ENCODE results near the gene ZNF286A.
"Not testable (repeated sequence)": the region's sequence is repeated elsewhere in the genome, so short reads cannot be mapped to it uniquely, and the experiment has no call there.

Gene ZNF286A

DNA sequence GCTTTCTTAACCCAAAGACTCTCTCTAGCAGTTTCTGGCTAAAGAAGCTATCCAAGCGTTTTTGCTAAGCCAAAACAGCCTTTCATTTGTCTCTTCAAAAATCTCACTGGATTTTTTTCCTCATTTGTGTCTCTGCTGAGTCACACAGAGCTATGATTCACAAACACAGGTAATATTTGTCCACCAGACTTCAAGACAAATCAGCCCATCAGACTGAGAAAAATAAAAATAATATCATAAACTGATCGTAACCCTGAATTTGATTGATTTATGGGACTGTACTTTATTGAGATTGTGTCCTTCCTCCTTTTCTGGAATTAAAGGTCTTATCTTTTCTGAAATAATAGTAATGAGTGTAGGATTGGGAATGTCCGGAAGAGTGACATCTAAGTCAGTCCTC, 41.3 kb upstream of the ZNF286A start:
- Histone ChIP-seq H3K4me3 (no peak overlapping the region), H3K9me3 (ENCODE audit: low read depth, low read length) (no peaks in the 10 kb centered on the region), H3K36me3 (ENCODE audit: insufficient read depth, low read length) (no peaks in the 10 kb centered on the region), H3K27ac (no peak overlapping the region), H3K9ac (ENCODE audit: insufficient read length) (no peak overlapping the region)
- DNase-seq (ENCODE audit: low read depth, low spot score) = no peak
- TF ChIP-seq EZH2 (IDR thresholded peaks at IDR 0.05) = no peak
- no peak for TF ChIP-seq POLR2AphosphoS5 (IDR thresholded peaks at IDR 0.05; ENCODE audit: borderline replicate concordance, low read depth, low read length)
- TF ChIP-seq FOXP2 (optimal IDR thresholded peaks at IDR 0.05; ENCODE audit: control extremely low read depth, extremely low read length, insufficient read depth) = no peak

DNA sequence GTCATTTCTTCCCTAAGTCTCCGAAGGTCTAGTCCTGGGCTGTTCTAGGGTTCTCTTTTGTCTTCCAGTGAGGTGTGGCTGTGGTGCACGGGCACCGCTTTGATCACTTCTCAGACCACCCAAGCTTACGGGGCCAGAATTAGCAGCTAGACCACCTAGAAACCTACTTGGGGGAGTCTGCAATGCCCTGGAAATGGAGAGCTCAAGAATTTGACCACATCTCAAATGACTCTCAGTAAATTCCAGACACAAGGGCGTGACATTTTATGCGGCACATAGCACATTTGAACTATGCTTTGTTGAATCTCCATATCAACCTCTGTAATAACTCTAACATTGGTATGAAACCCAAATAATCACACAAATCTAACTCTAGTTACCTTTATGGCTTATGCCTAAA, 40.3 kb upstream of the ZNF286A start:
- Histone ChIP-seq H3K4me3 (no peak overlapping the region), H3K27ac (no peak overlapping the region), H3K36me3 (ENCODE audit: insufficient read depth, low read length) (no peaks in the 10 kb centered on the region; the same call in 1 of the 2 replicates), H3K9ac (ENCODE audit: insufficient read length) (no peak overlapping the region), H3K9me3 (ENCODE audit: low read depth, low read length) (no peaks in the 10 kb centered on the region)
- no peak for DNase-seq (ENCODE audit: low read depth, low spot score)
- TF ChIP-seq POLR2AphosphoS5 (IDR thresholded peaks at IDR 0.05; ENCODE audit: borderline replicate concordance, low read depth, low read length) = no peak
- no peak for TF ChIP-seq FOXP2 (optimal IDR thresholded peaks at IDR 0.05; ENCODE audit: control extremely low read depth, extremely low read length, insufficient read depth)
- no peak for TF ChIP-seq EZH2 (IDR thresholded peaks at IDR 0.05)

DNA sequence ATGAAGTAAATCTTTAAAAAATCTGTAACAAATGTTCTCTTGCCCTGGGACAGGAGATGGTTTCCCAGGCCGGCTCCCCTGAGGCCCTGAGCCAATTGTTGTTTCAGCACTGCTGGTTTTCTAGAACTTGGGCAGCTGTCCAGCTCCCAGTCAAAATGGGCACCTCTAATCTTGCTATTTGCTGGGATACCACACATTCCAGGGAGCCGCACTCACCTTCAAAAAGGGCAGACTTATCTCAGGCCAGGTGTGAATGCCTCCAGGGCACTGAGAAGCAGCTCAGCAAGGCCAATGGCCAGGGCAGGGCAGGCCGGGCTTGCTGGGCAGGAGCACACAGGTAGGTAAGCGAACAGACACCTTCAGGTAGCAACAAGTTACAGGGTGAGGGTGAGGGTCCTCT, 39.9 kb upstream of the ZNF286A start:
- no peak for DNase-seq (ENCODE audit: low read depth, low spot score)
- TF ChIP-seq POLR2AphosphoS5 (IDR thresholded peaks at IDR 0.05; ENCODE audit: borderline replicate concordance, low read depth, low read length) (no peak), EZH2 (IDR thresholded peaks at IDR 0.05) (no peak), FOXP2 (optimal IDR thresholded peaks at IDR 0.05; ENCODE audit: control extremely low read depth, extremely low read length, insufficient read depth) (no peak)
- no peak overlapping the region for H3K9ac ChIP-seq (ENCODE audit: insufficient read length)
- no peaks in the 10 kb centered on the region; the same call in 1 of the 2 replicates for H3K36me3 ChIP-seq (ENCODE audit: insufficient read depth, low read length)
- H3K4me3 ChIP-seq = no peak overlapping the region
- H3K9me3 ChIP-seq (ENCODE audit: low read depth, low read length) = no peaks in the 10 kb centered on the region
- H3K27ac ChIP-seq = no peak overlapping the region

DNA sequence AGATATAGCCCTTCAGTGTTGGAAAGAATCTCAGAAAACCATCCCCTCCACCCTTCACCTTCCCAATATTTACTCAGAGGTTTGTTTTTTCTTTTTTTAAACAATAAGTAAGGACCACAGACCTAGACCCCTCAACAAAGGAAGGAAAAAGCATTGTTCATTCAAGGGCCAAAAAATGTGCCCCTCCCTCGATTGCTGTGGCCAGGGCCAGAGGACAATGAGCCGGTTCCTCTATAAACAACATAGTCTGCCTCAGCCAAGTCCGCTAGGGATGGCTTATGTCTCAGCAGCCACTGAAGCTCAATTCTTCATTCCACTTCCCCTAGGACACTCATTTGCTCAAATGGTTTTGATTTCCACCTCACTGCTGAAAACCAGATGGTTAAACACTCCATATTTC, 39.5 kb upstream of the ZNF286A start:
- Histone ChIP-seq H3K4me3 (no peak overlapping the region), H3K9me3 (ENCODE audit: low read depth, low read length) (no peaks in the 10 kb centered on the region), H3K27ac (no peak overlapping the region), H3K9ac (ENCODE audit: insufficient read length) (no peak overlapping the region), H3K36me3 (ENCODE audit: insufficient read depth, low read length) (no peaks in the 10 kb centered on the region; the same call in 1 of the 2 replicates)
- TF ChIP-seq POLR2AphosphoS5 (IDR thresholded peaks at IDR 0.05; ENCODE audit: borderline replicate concordance, low read depth, low read length) = no peak
- TF ChIP-seq FOXP2 (optimal IDR thresholded peaks at IDR 0.05; ENCODE audit: control extremely low read depth, extremely low read length, insufficient read depth) = no peak
- no peak for TF ChIP-seq EZH2 (IDR thresholded peaks at IDR 0.05)
- no peak for DNase-seq (ENCODE audit: low read depth, low spot score)

- TF ChIP-seq POLR2AphosphoS5 (IDR thresholded peaks at IDR 0.05; ENCODE audit: borderline replicate concordance, low read depth, low read length) (no peak), FOXP2 (optimal IDR thresholded peaks at IDR 0.05; ENCODE audit: control extremely low read depth, extremely low read length, insufficient read depth) (no peak), EZH2 (IDR thresholded peaks at IDR 0.05) (no peak)
- no peak overlapping the region for H3K27ac ChIP-seq
- H3K9me3 ChIP-seq (ENCODE audit: low read depth, low read length) = no peaks in the 10 kb centered on the region
- no peaks in the 10 kb centered on the region; the same call in 1 of the 2 replicates for H3K36me3 ChIP-seq (ENCODE audit: insufficient read depth, low read length)
- no peak overlapping the region for H3K4me3 ChIP-seq
- DNase-seq (ENCODE audit: low read depth, low spot score) = no peak
- no peak overlapping the region for H3K9ac ChIP-seq (ENCODE audit: insufficient read length)
Measured at GRCh38 chr17:15662681-15663080, 36.9 kb upstream of the ZNF286A start.

GRCh38 chr17:15663176-15663575, 36.4 kb upstream of the ZNF286A start:
- Histone ChIP-seq H3K36me3 (ENCODE audit: insufficient read depth, low read length) (no peaks in the 10 kb centered on the region; the same call in 1 of the 2 replicates), H3K27ac (no peak overlapping the region), H3K9ac (ENCODE audit: insufficient read length) (no peak overlapping the region), H3K9me3 (ENCODE audit: low read depth, low read length) (no peaks in the 10 kb centered on the region), H3K4me3 (no peak overlapping the region)
- TF ChIP-seq POLR2AphosphoS5 (IDR thresholded peaks at IDR 0.05; ENCODE audit: borderline replicate concordance, low read depth, low read length) (no peak), FOXP2 (optimal IDR thresholded peaks at IDR 0.05; ENCODE audit: control extremely low read depth, extremely low read length, insufficient read depth) (no peak), EZH2 (IDR thresholded peaks at IDR 0.05) (no peak)
- no peak for DNase-seq (ENCODE audit: low read depth, low spot score)

DNA sequence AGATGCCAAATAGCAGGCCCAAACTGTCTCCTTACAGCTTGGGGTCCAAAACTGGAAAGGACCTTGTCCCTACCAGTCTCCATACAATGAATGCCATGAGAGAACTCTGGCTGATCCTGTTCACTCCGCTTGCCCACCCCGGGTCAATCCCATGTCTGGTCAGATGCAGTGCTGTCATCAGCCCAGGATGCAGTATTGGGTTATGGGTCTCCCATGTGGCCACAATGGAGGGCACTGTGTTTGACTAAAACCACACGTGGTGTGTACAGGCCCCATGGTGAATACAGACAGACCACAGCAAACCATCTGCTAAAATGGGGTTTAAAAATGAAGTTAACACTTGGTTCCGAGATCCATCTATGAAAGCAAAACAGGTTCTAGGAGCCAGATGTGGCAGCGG, 35.9 kb upstream of the ZNF286A start:
- no peaks in the 10 kb centered on the region; the same call in 1 of the 2 replicates for H3K36me3 ChIP-seq (ENCODE audit: insufficient read depth, low read length)
- TF ChIP-seq POLR2AphosphoS5 (IDR thresholded peaks at IDR 0.05; ENCODE audit: borderline replicate concordance, low read depth, low read length) = no peak
- no peak for TF ChIP-seq EZH2 (IDR thresholded peaks at IDR 0.05)
- TF ChIP-seq FOXP2 (optimal IDR thresholded peaks at IDR 0.05; ENCODE audit: control extremely low read depth, extremely low read length, insufficient read depth) = no peak
- no peak overlapping the region for H3K4me3 ChIP-seq
- no peak for DNase-seq (ENCODE audit: low read depth, low spot score)
- no peaks in the 10 kb centered on the region for H3K9me3 ChIP-seq (ENCODE audit: low read depth, low read length)
- no peak overlapping the region for H3K27ac ChIP-seq
- H3K9ac ChIP-seq (ENCODE audit: insufficient read length) = no peak overlapping the region

GRCh38 chr17:15669526-15669925, 30.0 kb upstream of the ZNF286A start:
- not testable (repeated sequence) for H3K27ac ChIP-seq; H3K4me3 ChIP-seq; H3K9ac ChIP-seq (ENCODE audit: insufficient read length); H3K9me3 ChIP-seq (ENCODE audit: low read depth, low read length); DNase-seq (ENCODE audit: low read depth, low spot score); H3K36me3 ChIP-seq (ENCODE audit: insufficient read depth, low read length)

- H3K9me3 ChIP-seq (ENCODE audit: low read depth, low read length); DNase-seq (ENCODE audit: low read depth, low spot score); H3K27ac ChIP-seq; H3K4me3 ChIP-seq; H3K9ac ChIP-seq (ENCODE audit: insufficient read length); H3K36me3 ChIP-seq (ENCODE audit: insufficient read depth, low read length): not testable (repeated sequence)
Measured at GRCh38 chr17:15674640-15675039, 24.9 kb upstream of the ZNF286A start.

DNA sequence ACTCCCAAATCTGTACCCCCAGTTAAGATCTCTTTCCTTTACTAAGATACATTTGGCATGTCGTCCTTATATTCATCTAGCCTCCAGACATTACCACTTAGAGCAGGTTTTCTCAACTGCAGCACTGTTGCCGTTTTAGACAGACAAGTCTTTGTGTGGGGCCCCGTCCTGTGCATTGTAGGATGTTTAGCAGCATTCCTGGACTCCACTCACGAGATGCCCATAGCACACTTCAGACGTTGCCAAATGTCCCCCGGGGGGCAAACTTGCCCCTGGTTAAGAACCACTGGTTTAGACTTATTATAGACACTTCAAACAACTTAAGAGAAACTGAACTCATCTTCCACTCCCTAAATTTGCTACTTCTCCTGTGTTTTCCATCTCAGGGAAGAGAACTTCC, 23.6 kb upstream of the ZNF286A start:
- H3K27ac ChIP-seq; H3K9me3 ChIP-seq (ENCODE audit: low read depth, low read length); H3K4me3 ChIP-seq; DNase-seq (ENCODE audit: low read depth, low spot score); H3K9ac ChIP-seq (ENCODE audit: insufficient read length); H3K36me3 ChIP-seq (ENCODE audit: insufficient read depth, low read length): not testable (repeated sequence)

- not testable (repeated sequence) for DNase-seq (ENCODE audit: low read depth, low spot score); H3K27ac ChIP-seq; H3K9ac ChIP-seq (ENCODE audit: insufficient read length); H3K36me3 ChIP-seq (ENCODE audit: insufficient read depth, low read length); H3K4me3 ChIP-seq; H3K9me3 ChIP-seq (ENCODE audit: low read depth, low read length)
Measured at GRCh38 chr17:15683135-15683534, 16.4 kb upstream of the ZNF286A start.
